ENCODE data around the gene JAM2. TPM values are rescaled to one million over a fixed set of nuclear protein-coding genes. Genes with fewer than 3 reads are reported as not detected.

The JAM2 gene
- total and polyA plus RNA-seq, 2 of the 4 experiments (the other 2 are of a cell fraction) = 0.72 to 2.1 TPM

- H3K4me1 ChIP-seq (ENCODE audit: control insufficient read depth, insufficient read depth, low read length) = no peaks in the 10 kb centered on the region
- no peak overlapping the region for H2BK120ac ChIP-seq (ENCODE audit: low read depth, low read length)
- H3K79me1 ChIP-seq (ENCODE audit: low read depth in 1 of 2, low read length in 2 of 2) = peaks cover 0 to 4% of the 10 kb centered on the region in 2 experiments; a peak in 1 of 4 replicates
- DNase-seq = no peak
- no peak overlapping the region for H2BK20ac ChIP-seq (ENCODE audit: low read depth, low read length)
- no TSS peak for BruUV-seq (replicated peaks)
- peaks cover 19% of the 10 kb centered on the region for H3K36me3 ChIP-seq (ENCODE audit: control insufficient read depth, insufficient read depth, low read length)
- WGBS, 2 experiments (ENCODE audit: extremely low coverage in 2 of 2, insufficient read length in 1 of 2) = no CpG with 5 or more reads among the region's 1 CpG
- no peak overlapping the region for H3K56ac ChIP-seq (ENCODE audit: extremely low read depth, insufficient read depth, low read length)
- no peak overlapping the region for H3K4ac ChIP-seq (ENCODE audit: low read depth, low read length)
- ChIA-PET POLR2A (ENCODE audit: unreplicated experiment) (no interaction called here), CTCF (no interaction called here)
- H3K27me3 ChIP-seq (ENCODE audit: control insufficient read depth, insufficient read depth, low read length) = no peaks in the 10 kb centered on the region
- no peak overlapping the region for H3K23ac ChIP-seq (ENCODE audit: low read depth, low read length)
- no peak overlapping the region for H4K5ac ChIP-seq (ENCODE audit: low read depth, low read length)
- no peak overlapping the region for H3K27ac ChIP-seq (ENCODE audit: insufficient read depth, low read length)
- H2AK9ac ChIP-seq (replicated peaks; ENCODE audit: low read depth, low read length, poor library complexity) = no peak overlapping the region
- H4K20me1 ChIP-seq (ENCODE audit: insufficient read depth, low read length) = no peaks in the 10 kb centered on the region
- dilution Hi-C loops (cut with HindIII; ENCODE audit: low sequenced_read_pairs, unreplicated experiment) = no loop called here
- H2AFZ ChIP-seq (replicated peaks; ENCODE audit: low read length, poor library complexity) = no peak overlapping the region
- no peak overlapping the region for H2AK5ac ChIP-seq (ENCODE audit: low read depth, low read length)
- ATAC-seq (ENCODE audit: low read depth) = no peak
- H3K14ac ChIP-seq (replicated peaks; ENCODE audit: low read depth, low read length) = no peak overlapping the region
- no peak overlapping the region for H2BK5ac ChIP-seq (ENCODE audit: low read depth, low read length, poor library complexity, severe bottlenecking)
- no peak overlapping the region for H2BK15ac ChIP-seq (ENCODE audit: low read depth, low read length)
- no peak overlapping the region for H4K91ac ChIP-seq (ENCODE audit: insufficient read depth, low read depth, low read length)
- H3K4me2 ChIP-seq (ENCODE audit: low read depth, low read length) = no peak overlapping the region
- in situ Hi-C loops (cut with MboI; ENCODE audit: low sequenced_read_pairs) = no loop called here
- H3K9me1 ChIP-seq (ENCODE audit: insufficient read depth, low read length) = 0 out of 2 replicates have a peak, but pooled peaks cover 3% of the 10 kb centered on the region
- TF ChIP-seq CEBPB (IDR thresholded peaks at IDR 0.05; ENCODE audit: low read depth, low read length) (no peak), RAD21 (IDR thresholded peaks at IDR 0.05; ENCODE audit: low read length) (no peak), MAFK (IDR thresholded peaks at IDR 0.05; ENCODE audit: low read depth, low read length) (no peak), SMC3 (IDR thresholded peaks at IDR 0.05; ENCODE audit: low read depth, low read length) (no peak), NFE2L2 (IDR thresholded peaks at IDR 0.05; ENCODE audit: low read depth, low read length) (no peak), FOS (IDR thresholded peaks at IDR 0.05; ENCODE audit: low read depth, low read length) (no peak), ELK1 (IDR thresholded peaks at IDR 0.05; ENCODE audit: borderline replicate concordance, low read depth, low read length) (no peak), BHLHE40 (IDR thresholded peaks at IDR 0.05; ENCODE audit: low read depth, low read length) (no peak), CHD1 (IDR thresholded peaks at IDR 0.05; ENCODE audit: low read depth, low read length) (no peak)
- H3K18ac ChIP-seq (ENCODE audit: low read depth, low read length) = no peak overlapping the region
- H3K9ac ChIP-seq (ENCODE audit: low read depth, low read length) = no peak overlapping the region
- no peaks in the 10 kb centered on the region for H3K9me3 ChIP-seq (ENCODE audit: control insufficient read depth, insufficient read depth, low read length)
- intact Hi-C loops (cut with micrococcal nuclease) = no loop called here
- no peak overlapping the region for H4K8ac ChIP-seq (ENCODE audit: low read depth in 2 of 2, low read length in 2 of 2)
- no peak overlapping the region for H3K4me3 ChIP-seq (ENCODE audit: insufficient read depth, low read depth, low read length)
Observed at GRCh38 chr21:25589887-25590286, 49.2 kb upstream of the JAM2 start.
